Measurements from ENCODE around the gene TRPM6. TPM values are rescaled to one million over a fixed set of nuclear protein-coding genes. Genes with fewer than 3 reads are reported as not detected.

Gene TRPM6
- total and polyA plus RNA-seq, 2 donors (not counting 3 experiments of a cell fraction or from before 2014, with no cell fraction given) = 0.01 to 0.22 TPM

DNA sequence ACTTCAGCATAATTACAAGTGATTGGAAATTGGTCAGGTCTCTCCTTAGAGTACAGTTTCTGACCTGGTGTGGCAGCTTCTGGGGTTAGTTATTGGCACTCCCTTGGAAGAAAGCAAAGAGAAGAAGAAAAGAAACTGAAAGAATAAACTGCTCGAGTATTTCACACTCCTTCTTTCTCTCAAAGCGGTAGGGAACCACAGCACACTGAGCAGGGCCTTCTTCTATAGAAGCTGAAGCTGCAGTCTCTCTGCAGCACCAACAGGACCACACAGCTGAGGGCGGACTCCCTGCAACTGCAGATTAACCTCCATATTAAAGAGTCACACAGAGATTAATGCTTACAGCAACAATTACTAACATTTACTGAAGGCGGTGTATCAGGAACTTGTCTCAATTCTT is 152.0 kb downstream of the TRPM6 start:
- Histone ChIP-seq H2AFZ (ENCODE audit: low read depth, low read length) (no peak overlapping the region), H3K9me3 (replicated peaks; ENCODE audit: control insufficient read depth, insufficient read depth, low read length) (no peaks in the 10 kb centered on the region), H3K9ac (replicated peaks; ENCODE audit: extremely low read depth, insufficient read depth, low read length) (no peak overlapping the region), H3K4me1 (ENCODE audit: control insufficient read depth, extremely low read depth, insufficient read depth, low read length) (no peaks in the 10 kb centered on the region), H3K4me2 (ENCODE audit: insufficient read depth, low read length) (no peak overlapping the region), H3K36me3 (ENCODE audit: control insufficient read depth in 2 of 2, extremely low read depth in 1 of 2, insufficient read depth in 2 of 2, low read length in 2 of 2) (no peaks in the 10 kb centered on the region), H3K79me2 (ENCODE audit: control insufficient read depth, insufficient read depth, low read length) (no peaks in the 10 kb centered on the region), H3K9me1 (replicated peaks; ENCODE audit: control insufficient read depth, extremely low read depth, insufficient read depth, low read length) (no peaks in the 10 kb centered on the region), H3K27ac (ENCODE audit: insufficient read depth, low read depth, low read length) (no peak overlapping the region), H3K4me3 (replicated peaks in 1 of 3; ENCODE audit: insufficient read depth in 1 of 3, low read depth in 1 of 3, low read length in 3 of 3) (no peak overlapping the region), H4K20me1 (replicated peaks; ENCODE audit: control insufficient read depth, extremely low read depth, insufficient read depth, low read length) (no peaks in the 10 kb centered on the region), H3K27me3 (ENCODE audit: control insufficient read depth in 2 of 2, insufficient read depth in 2 of 2, low read length in 2 of 2) (no peaks in the 10 kb centered on the region)
- no peak for FAIRE-seq
- no TSS peak for BruUV-seq (replicated peaks)
- intact Hi-C loops (cut with micrococcal nuclease) = no loop called here
- ChIA-PET POLR2A (no interaction called here), CTCF (no interaction called here)
- DNase-seq (ENCODE audit: low read depth, low spot score) = no peak
- dilution Hi-C loops (cut with MboI; ENCODE audit: extremely low pct_ligation_motif_present, low sequenced_read_pairs) = no loop called here
- TF ChIP-seq, protein P1, sequence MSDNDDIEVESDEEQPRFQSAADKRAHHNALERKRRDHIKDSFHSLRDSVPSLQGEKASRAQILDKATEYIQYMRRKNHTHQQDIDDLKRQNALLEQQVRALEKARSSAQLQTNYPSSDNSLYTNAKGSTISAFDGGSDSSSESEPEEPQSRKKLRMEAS (IDR thresholded peaks at IDR 0.05; ENCODE audit: insufficient read depth, insufficient read length) = no peak
- TF ChIP-seq JUN (IDR thresholded peaks at IDR 0.05; ENCODE audit: borderline replicate concordance, insufficient read depth, insufficient read length, low read depth) (no peak), FOS (IDR thresholded peaks at IDR 0.05; ENCODE audit: borderline replicate concordance, insufficient read depth, low read length) (no peak), GATA2 (IDR thresholded peaks at IDR 0.05; ENCODE audit: insufficient read depth, insufficient read length, low read depth, low read length) (no peak), MYC (IDR thresholded peaks at IDR 0.05; ENCODE audit: low read depth, low read length) (no peak)
- TF ChIP-seq, protein P2, sequence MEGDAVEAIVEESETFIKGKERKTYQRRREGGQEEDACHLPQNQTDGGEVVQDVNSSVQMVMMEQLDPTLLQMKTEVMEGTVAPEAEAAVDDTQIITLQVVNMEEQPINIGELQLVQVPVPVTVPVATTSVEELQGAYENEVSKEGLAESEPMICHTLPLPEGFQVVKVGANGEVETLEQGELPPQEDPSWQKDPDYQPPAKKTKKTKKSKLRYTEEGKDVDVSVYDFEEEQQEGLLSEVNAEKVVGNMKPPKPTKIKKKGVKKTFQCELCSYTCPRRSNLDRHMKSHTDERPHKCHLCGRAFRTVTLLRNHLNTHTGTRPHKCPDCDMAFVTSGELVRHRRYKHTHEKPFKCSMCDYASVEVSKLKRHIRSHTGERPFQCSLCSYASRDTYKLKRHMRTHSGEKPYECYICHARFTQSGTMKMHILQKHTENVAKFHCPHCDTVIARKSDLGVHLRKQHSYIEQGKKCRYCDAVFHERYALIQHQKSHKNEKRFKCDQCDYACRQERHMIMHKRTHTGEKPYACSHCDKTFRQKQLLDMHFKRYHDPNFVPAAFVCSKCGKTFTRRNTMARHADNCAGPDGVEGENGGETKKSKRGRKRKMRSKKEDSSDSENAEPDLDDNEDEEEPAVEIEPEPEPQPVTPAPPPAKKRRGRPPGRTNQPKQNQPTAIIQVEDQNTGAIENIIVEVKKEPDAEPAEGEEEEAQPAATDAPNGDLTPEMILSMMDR (IDR thresholded peaks at IDR 0.05; ENCODE audit: extremely low read depth in 1 of 2, insufficient read depth in 1 of 2, low read depth in 1 of 2, low read length in 2 of 2) = no peak

Measured in endothelial cell of umbilical vein (primary cell).